K562 (cell line): ENCODE results near the gene POMGNT1. TPM values are rescaled to one million over a fixed set of nuclear protein-coding genes. Genes with fewer than 3 reads are reported as not detected.
A peak's percentile ranks its signal among the peaks of the same experiment; 100 is the strongest.

ENCODE experiments used
- ATAC-seq: fragments of 200-7000 bp; cut with Tn5 transposase; 3 replicates; pipeline ENCODE4 v1.9.1; 2020; ENCODE audit warnings: moderate library complexity
- BruUV-seq: library from RNA; stranded (reverse); fragments of 400-500 nt; replicated peaks from 2 replicates; lab custom pipeline; 2021; lab: Mats Ljungman, UMichigan
- CTCF ChIA-PET: fragments of 300-600 bp; formaldehyde crosslinking; extraction: SDS; loops from one replicate; lab custom pipeline; 2021; ENCODE audit warnings: low intra/inter-chr PET ratio; lab: Yijun Ruan, JAX
- POLR2A ChIA-PET: fragments of 300-600, 350-650 bp; sonication (Branson Sonifier 250); formaldehyde crosslinking; extraction: SDS; loops from one replicate; lab custom pipeline; 2021; ENCODE audit warnings: antibody characterized with exemption, inconsistent platforms; lab: Yijun Ruan, JAX
- DNase-seq, 4 experiments: peaks; one replicate each; pipeline versions ENCODE4 v3.0.0 to v3.0.0-alpha.2; 2011 to 2018; ENCODE audit warnings: low spot score in 3 of 4, mixed read lengths in 3 of 4; ENCODE audit errors: extremely low read depth in 1 of 4
- FAIRE-seq: peaks from 2 replicates; lab custom pipeline; 2011; peaks lifted over from hg19 to GRCh38; lab: Jason Lieb, UNC
- H2AFZ ChIP-seq: 2 replicates; pipeline ENCODE4 v1.6.0; 2011; ENCODE audit warnings: low read depth, low read length, control low read depth, inconsistent platforms
- H3K27ac ChIP-seq: fragments of 200-600 bp; 3 replicates; pipeline ENCODE4 v1.8.0; 2011; ENCODE audit warnings: low read depth, mild to moderate bottlenecking, control low read depth, inconsistent platforms, low read length, moderate library complexity, mixed read lengths; ENCODE audit errors: extremely low read depth
- H3K27me3 ChIP-seq, 2 experiments: fragments of 300-600 bp in 1 of 2; 2 replicates in 1 of 2; 3 replicates in 1 of 2; pipeline versions ENCODE4 v1.6.0 to v1.8.0; 2011; ENCODE audit warnings: inconsistent platforms in 2 of 2, low read length in 2 of 2, mild to moderate bottlenecking in 1 of 2, mixed read lengths in 1 of 2, moderate library complexity in 1 of 2; ENCODE audit not compliant: control insufficient read depth in 2 of 2, insufficient read depth in 2 of 2
- H3K36me3 ChIP-seq: fragments of 300-600 bp; 3 replicates; pipeline ENCODE4 v1.8.0; 2011; ENCODE audit warnings: mild to moderate bottlenecking, low read length, inconsistent platforms; ENCODE audit not compliant: control insufficient read depth, insufficient read depth
- H3K4me1 ChIP-seq, 2 experiments: fragments of 200-600 bp in 1 of 2; replicated peaks in 1 of 2; 2 replicates in 1 of 2; 3 replicates in 1 of 2; pipeline versions ENCODE4 v1.5.1 to v1.8.0; 2011; ENCODE audit warnings: inconsistent platforms in 2 of 2, low read length in 2 of 2, mild to moderate bottlenecking in 1 of 2, mixed read lengths in 1 of 2, moderate library complexity in 1 of 2; ENCODE audit not compliant: control insufficient read depth in 2 of 2, insufficient read depth in 2 of 2
- H3K4me2 ChIP-seq: 2 replicates; pipeline ENCODE4 v1.6.1; 2011; ENCODE audit warnings: low read length, control low read depth, inconsistent platforms, mixed read lengths; ENCODE audit not compliant: insufficient read depth
- H3K4me3 ChIP-seq: fragments of 200-600 bp; sonication (generic), shearing (Covaris generic); 2 replicates; pipeline ENCODE4 v1.5.1; 2016; ENCODE audit warnings: control low read depth, inconsistent platforms
- H3K79me2 ChIP-seq: fragments of 200-600 bp; 3 replicates; pipeline ENCODE4 v1.8.0; 2011; ENCODE audit warnings: low read length, inconsistent platforms; ENCODE audit not compliant: control insufficient read depth, insufficient read depth
- H3K9ac ChIP-seq, 2 experiments: 2 replicates each; pipeline versions ENCODE4 v1.6.0 to v1.6.1; 2011; ENCODE audit warnings: low read depth in 2 of 2, low read length in 2 of 2, control low read depth in 1 of 2, inconsistent platforms in 1 of 2, mild to moderate bottlenecking in 1 of 2, mixed read lengths in 1 of 2; ENCODE audit not compliant: insufficient read depth in 1 of 2
- H3K9me1 ChIP-seq: one replicate; pipeline ENCODE4 v1.6.0; 2011; ENCODE audit warnings: inconsistent platforms, mild to moderate bottlenecking, low read length, moderate library complexity; ENCODE audit not compliant: control insufficient read depth, insufficient read depth
- H3K9me3 ChIP-seq: replicated peaks from 2 replicates; pipeline ENCODE4 v1.5.1; 2011; ENCODE audit warnings: low read depth, low read length, inconsistent platforms; ENCODE audit not compliant: control insufficient read depth, insufficient read depth
- H4K20me1 ChIP-seq: replicated peaks from 2 replicates; pipeline ENCODE4 v1.6.1; 2011; ENCODE audit warnings: low read length, inconsistent platforms, mixed read lengths; ENCODE audit not compliant: control insufficient read depth, insufficient read depth
- CAMTA2 ChIP-seq: fragments of 250-450 bp; sonication (Bioruptor Pico); conservative IDR thresholded peaks from 2 replicates; pipeline ENCODE4 v1.5.1; 2022
- EZH2 ChIP-seq: IDR thresholded peaks from 2 replicates; pipeline ENCODE4 v1.6.1; 2012; ENCODE audit warnings: low read depth, mild to moderate bottlenecking, inconsistent platforms, low read length, borderline replicate concordance
- PHB ChIP-seq: fragments of 250-450 bp; sonication (Bioruptor Pico); IDR thresholded peaks from 2 replicates; pipeline ENCODE4 v1.5.0; 2021
- PHTF2 ChIP-seq: fragments of 250-450 bp; sonication (Bioruptor Pico); IDR thresholded peaks from 2 replicates; pipeline ENCODE4 v1.5.0; 2021; ENCODE audit warnings: mild to moderate bottlenecking
- PYGO2 ChIP-seq: fragments of 450-650 bp; IDR thresholded peaks from 2 replicates; pipeline ENCODE4 v1.6.1; 2016; ENCODE audit warnings: mild to moderate bottlenecking, missing genetic modification characterization, moderate library complexity, missing compliant biosample characterization
- SMARCE1 ChIP-seq: fragments of 450-650 bp; IDR thresholded peaks from 2 replicates; pipeline ENCODE4 v1.7.1; 2016; ENCODE audit warnings: mild to moderate bottlenecking
- TEAD4 ChIP-seq, 2 experiments: sonication (generic) in 1 of 2; formaldehyde crosslinking in 1 of 2; IDR thresholded peaks; 2 replicates each; pipeline versions ENCODE4 v1.6.1 to v1.8.0; 2012 to 2022; ENCODE audit warnings: borderline replicate concordance in 1 of 2, inconsistent platforms in 1 of 2, low read length in 1 of 2, mild to moderate bottlenecking in 1 of 2, missing genetic modification reagents in 1 of 2
- ZNF280B ChIP-seq: fragments of 250-450 bp; sonication (Bioruptor Pico); IDR thresholded peaks from 2 replicates; pipeline ENCODE4 v1.5.1; 2021; ENCODE audit warnings: mild to moderate bottlenecking
- WGBS: fragments of 100-300 bp; shearing (Covaris generic); methylation state at CpG from one replicate; pipeline ENCODE4 v1.1.6; 2016; ENCODE audit warnings: low coverage, mixed read lengths; ENCODE audit not compliant: insufficient coverage; ENCODE audit errors: missing lambda C conversion rate; 5-methylcytosine and 5-hydroxymethylcytosine counted together
- in situ Hi-C: fragments of 300-500 bp; cut with MboI; formaldehyde crosslinking; loops from 4 replicates; pipeline ENCODE4 v1.15.0; 2018; ENCODE audit warnings: inconsistent platforms, mixed read lengths
- intact Hi-C: fragments of 100-400 bp; cut with micrococcal nuclease; formaldehyde crosslinking; loops from 2 replicates; pipeline ENCODE4 v1.14.2; 2022
- polyA plus RNA-seq, 8 experiments: library from polyadenylated mRNA; depleted of rRNA in 4 of 8; stranded (reverse) in 5 of 8; unstranded in 3 of 8; fragments of >200 nt; fragmentation: Nextera tagmentation in 2 of 8; fragmentation: Illumina TruSeq in 1 of 8; extraction: Ambion mirVana in 2 of 8; extraction: Trizol in 1 of 8; gene quantifications; 2 replicates each; pipeline versions ENCODE4 v1.2.1 to v1.2.3, GENCODE V29; 2011 to 2014; ENCODE audit warnings: inconsistent platforms in 1 of 8, missing spikeins in 1 of 8
- total RNA-seq, 7 experiments: library from RNA; depleted of rRNA in 6 of 7; stranded (reverse); fragments of >200 nt in 6 of 7; fragmentation: Illumina TruSeq in 2 of 7; extraction: Trizol in 2 of 7; gene quantifications; 2 replicates each; pipeline versions ENCODE4 v1.2.1 to v1.2.3, GENCODE V29; 2011 to 2021; ENCODE audit warnings: low replicate concordance in 1 of 7
- TF ChIP-seq, protein P1 (sequence below): fragments of 450-650 bp; IDR thresholded peaks from 2 replicates; pipeline ENCODE4 v1.6.1; 2018; ENCODE audit not compliant: partially characterized antibody
- TF ChIP-seq, protein P2 (sequence below): sonication (generic); formaldehyde crosslinking; IDR thresholded peaks from 2 replicates; pipeline ENCODE4 v1.8.0; 2023; ENCODE audit warnings: mild to moderate bottlenecking, missing genetic modification reagents
- TF ChIP-seq, protein P3 (sequence below): IDR thresholded peaks from 2 replicates; pipeline ENCODE4 v1.6.1; 2011; ENCODE audit warnings: borderline replicate concordance, low read depth, mild to moderate bottlenecking, moderate library complexity, low read length; ENCODE audit not compliant: insufficient read depth, poor library complexity, severe bottlenecking

The POMGNT1 gene
- total and polyA plus RNA-seq, 9 of the 15 experiments (the other 6 are each of a cell fraction or from before 2014, with no cell fraction given) = 14.1 to 58.9 (median 37.8) TPM

- ATAC-seq (peak; percentile 94), DNase-seq (peak; percentile 98 to 100 (median 98)), FAIRE-seq (peak; percentile 97)
- H4K20me1 ChIP-seq = peaks cover 6% of the 10 kb centered on the region
- H3K27ac ChIP-seq = peak within 1 kb of the TSS; percentile 91
- in situ Hi-C loops = no loop called here
- ChIA-PET CTCF (no interaction called here), POLR2A (interaction anchor here (0.6 to 3.3 kb wide), 28 partner anchors 9 to 1526 kb away, joined by 3 to 23 read pairs (median 4); partner anchors contain the start of genes LRRC41, PIK3R3, TSPAN1 and UQCRH)
- no TSS peak for BruUV-seq
- H3K4me3 ChIP-seq = peak within 1 kb of the TSS; percentile 68
- no peaks in the 10 kb centered on the region for H3K9me1 ChIP-seq
- H3K36me3 ChIP-seq = peaks cover 39% of the 10 kb centered on the region
- H3K79me2 ChIP-seq = peaks cover 38% of the 10 kb centered on the region
- H3K9ac ChIP-seq = peak within 1 kb of the TSS; percentile 96 to 97
- H2AFZ ChIP-seq = peak within 1 kb of the TSS; percentile 99
- no peaks in the 10 kb centered on the region for H3K27me3 ChIP-seq
- peaks cover 22 to 40% of the 10 kb centered on the region in 2 experiments; a peak in 4 of 5 replicates for H3K4me1 ChIP-seq
- 1% methylated on average over 38 of the region's 49 CpGs for WGBS
- intact Hi-C loops = loop anchor here (5.0 kb wide), 1 partner anchor 55 kb away; the partner anchor contains the start of genes LRRC41 and UQCRH
- H3K9me3 ChIP-seq = no peaks in the 10 kb centered on the region
- H3K4me2 ChIP-seq = peak within 1 kb of the TSS; percentile 98
- TF ChIP-seq, protein P1, sequence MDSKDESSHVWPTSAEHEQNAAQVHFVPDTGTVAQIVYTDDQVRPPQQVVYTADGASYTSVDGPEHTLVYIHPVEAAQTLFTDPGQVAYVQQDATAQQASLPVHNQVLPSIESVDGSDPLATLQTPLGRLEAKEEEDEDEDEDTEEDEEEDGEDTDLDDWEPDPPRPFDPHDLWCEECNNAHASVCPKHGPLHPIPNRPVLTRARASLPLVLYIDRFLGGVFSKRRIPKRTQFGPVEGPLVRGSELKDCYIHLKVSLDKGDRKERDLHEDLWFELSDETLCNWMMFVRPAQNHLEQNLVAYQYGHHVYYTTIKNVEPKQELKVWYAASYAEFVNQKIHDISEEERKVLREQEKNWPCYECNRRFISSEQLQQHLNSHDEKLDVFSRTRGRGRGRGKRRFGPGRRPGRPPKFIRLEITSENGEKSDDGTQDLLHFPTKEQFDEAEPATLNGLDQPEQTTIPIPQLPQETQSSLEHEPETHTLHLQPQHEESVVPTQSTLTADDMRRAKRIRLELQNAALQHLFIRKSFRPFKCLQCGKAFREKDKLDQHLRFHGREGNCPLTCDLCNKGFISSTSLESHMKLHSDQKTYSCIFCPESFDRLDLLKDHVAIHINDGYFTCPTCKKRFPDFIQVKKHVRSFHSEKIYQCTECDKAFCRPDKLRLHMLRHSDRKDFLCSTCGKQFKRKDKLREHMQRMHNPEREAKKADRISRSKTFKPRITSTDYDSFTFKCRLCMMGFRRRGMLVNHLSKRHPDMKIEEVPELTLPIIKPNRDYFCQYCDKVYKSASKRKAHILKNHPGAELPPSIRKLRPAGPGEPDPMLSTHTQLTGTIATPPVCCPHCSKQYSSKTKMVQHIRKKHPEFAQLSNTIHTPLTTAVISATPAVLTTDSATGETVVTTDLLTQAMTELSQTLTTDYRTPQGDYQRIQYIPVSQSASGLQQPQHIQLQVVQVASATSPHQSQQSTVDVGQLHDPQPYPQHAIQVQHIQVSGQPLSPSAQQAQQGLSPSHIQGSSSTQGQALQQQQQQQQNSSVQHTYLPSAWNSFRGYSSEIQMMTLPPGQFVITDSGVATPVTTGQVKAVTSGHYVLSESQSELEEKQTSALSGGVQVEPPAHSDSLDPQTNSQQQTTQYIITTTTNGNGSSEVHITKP = peak; percentile 64
- no peak for TF ChIP-seq PHB (CRISPR knock-in tag)
- TF ChIP-seq PYGO2 (tag) = no peak
- no peak; the same call in 1 of the 2 replicates for TF ChIP-seq TEAD4 (IDR thresholded peaks at IDR 0.05; ENCODE audit: low read length)
- TF ChIP-seq TEAD4 (CRISPR knock-in tag; IDR thresholded peaks at IDR 0.05; ENCODE audit: borderline replicate concordance) = no peak
- TF ChIP-seq CAMTA2 (CRISPR knock-in tag) = no peak
- no peak for TF ChIP-seq EZH2
- TF ChIP-seq PHTF2 = no peak
- TF ChIP-seq SMARCE1 = peak; percentile 32; the same call in 1 of the 2 replicates
- TF ChIP-seq ZNF280B = no peak
- TF ChIP-seq, protein P2, sequence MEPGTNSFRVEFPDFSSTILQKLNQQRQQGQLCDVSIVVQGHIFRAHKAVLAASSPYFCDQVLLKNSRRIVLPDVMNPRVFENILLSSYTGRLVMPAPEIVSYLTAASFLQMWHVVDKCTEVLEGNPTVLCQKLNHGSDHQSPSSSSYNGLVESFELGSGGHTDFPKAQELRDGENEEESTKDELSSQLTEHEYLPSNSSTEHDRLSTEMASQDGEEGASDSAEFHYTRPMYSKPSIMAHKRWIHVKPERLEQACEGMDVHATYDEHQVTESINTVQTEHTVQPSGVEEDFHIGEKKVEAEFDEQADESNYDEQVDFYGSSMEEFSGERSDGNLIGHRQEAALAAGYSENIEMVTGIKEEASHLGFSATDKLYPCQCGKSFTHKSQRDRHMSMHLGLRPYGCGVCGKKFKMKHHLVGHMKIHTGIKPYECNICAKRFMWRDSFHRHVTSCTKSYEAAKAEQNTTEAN = no peak
- TF ChIP-seq, protein P3, sequence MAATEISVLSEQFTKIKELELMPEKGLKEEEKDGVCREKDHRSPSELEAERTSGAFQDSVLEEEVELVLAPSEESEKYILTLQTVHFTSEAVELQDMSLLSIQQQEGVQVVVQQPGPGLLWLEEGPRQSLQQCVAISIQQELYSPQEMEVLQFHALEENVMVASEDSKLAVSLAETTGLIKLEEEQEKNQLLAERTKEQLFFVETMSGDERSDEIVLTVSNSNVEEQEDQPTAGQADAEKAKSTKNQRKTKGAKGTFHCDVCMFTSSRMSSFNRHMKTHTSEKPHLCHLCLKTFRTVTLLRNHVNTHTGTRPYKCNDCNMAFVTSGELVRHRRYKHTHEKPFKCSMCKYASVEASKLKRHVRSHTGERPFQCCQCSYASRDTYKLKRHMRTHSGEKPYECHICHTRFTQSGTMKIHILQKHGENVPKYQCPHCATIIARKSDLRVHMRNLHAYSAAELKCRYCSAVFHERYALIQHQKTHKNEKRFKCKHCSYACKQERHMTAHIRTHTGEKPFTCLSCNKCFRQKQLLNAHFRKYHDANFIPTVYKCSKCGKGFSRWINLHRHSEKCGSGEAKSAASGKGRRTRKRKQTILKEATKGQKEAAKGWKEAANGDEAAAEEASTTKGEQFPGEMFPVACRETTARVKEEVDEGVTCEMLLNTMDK = no peak
Measured at GRCh38 chr1:46247436-46248121, 49.3 kb upstream of the POMGNT1 start, which contains the start of gene RAD54L. RAD54L (plus strand) TSS chr1:46247763; CDS start chr1:46248406, 643 bp downstream.
